ENCODE measurements around the gene ACAP2.
"Not testable (repeated sequence)": the region's sequence is repeated elsewhere in the genome, so short reads cannot be mapped to it uniquely, and the experiment has no call there.

ACAP2 gene

DNA sequence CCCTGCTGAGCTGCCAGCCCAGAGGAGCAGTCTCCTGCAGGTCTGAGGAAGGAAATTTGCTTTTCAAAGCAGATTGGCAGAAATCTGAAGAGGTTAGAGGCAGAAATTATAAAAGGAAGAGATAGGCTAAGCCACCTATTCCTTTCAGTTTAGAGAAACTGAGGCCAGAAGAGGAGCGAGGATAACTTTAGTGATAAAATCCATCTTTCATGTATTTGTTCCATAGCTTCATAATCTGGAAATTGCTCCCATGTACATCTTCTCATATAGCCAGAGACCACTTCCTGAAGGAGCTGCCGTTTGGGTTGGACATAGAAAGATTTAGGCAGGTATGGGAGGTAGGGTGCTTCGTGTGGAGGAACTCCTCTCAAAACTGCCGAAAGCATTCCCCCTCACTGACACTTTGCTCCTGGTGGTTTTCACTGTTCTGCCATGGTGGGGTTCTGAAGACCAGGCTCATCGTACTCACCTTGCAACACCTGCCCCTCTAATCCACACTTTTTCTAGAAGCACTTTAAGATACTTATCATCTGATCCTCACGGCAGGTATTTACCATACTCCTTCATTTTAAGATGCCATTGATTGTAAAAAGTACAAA lies 670 bp upstream of the ACAP2 start:
- no peak for DNase-seq (ENCODE audit: low read depth)

DNA sequence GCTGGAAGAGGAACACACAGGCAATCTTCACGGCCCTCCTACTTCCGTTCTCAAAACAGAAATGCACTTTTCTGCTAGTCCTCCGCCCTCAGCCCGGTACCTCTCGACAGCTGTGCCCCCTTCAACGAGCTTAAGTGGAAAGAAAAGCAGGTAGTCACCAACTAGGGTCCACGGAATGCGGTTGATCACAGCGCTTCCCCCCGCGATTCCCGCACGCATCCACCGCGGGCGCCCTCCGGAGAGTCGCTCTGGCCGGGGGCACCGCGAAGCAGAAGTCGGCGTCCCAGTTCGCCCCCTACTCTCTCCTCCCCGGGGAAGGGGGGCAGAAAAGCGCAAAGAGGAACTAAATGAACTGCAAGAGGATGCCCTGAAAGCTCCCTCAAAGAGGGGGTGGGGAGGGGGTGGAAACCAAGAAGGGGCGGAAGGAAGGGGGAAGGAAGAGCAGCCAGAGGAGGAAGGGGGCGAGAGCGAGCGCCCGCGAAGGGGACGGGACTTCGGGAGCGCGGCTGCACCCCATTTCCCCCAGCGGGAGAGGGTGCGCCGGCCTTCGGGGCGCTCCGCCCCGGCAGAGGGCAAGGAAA lies 738 bp downstream of the ACAP2 start:
- DNase-seq (ENCODE audit: low read depth) = peak; percentile 40

GRCh38 chr3:195441476-195441991 lies 1.3 kb downstream of the ACAP2 start:
- DNase-seq (ENCODE audit: low read depth) = no peak

- DNase-seq (ENCODE audit: low read depth) = no peak
These were observed 1.8 kb downstream of the ACAP2 start for GRCh38 chr3:195441051-195441450.

- no peak for DNase-seq (ENCODE audit: low read depth)
These were observed 2.4 kb downstream of the ACAP2 start for GRCh38 chr3:195440379-195440778.

DNA sequence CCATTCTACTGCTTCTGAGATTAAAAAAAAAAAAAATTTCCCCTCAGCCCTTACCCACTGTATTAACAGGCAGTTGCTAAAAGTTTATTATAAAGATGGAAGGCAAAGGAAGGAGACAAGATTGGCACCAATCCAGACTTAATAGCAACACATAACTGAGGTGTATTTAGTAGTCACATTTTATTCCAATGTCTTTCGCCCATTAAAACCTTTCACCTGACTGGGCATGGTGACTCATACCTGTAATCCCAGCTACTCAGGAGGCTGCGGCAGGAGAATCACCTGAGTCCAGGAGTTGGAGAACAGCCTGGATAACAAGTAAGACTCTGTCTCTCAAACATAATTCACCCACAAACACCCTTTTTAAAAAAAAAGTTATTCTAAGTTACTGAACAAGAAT lies 4.4 kb downstream of the ACAP2 start:
- no peak for DNase-seq (ENCODE audit: low read depth)

DNA sequence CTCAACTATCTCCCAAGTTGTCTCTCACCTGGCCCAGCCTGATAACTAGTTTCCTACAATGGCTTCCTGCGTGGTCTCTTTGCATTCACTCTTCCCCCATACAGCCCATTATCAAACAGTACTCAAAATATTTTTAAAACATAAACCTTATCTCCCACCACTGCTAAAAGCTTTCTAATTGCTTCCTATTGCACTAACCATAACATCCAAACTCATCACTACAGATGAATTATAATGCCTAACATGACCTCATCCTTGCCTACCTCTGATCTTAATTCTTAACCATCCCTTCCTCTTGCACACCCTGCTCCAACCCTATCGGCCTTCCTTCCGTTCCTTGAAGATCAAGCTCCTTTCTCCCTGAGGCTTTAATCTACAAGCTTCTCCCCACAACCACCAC lies 17.0 kb downstream of the ACAP2 start:
- no peak for DNase-seq (ENCODE audit: low read depth)

DNA sequence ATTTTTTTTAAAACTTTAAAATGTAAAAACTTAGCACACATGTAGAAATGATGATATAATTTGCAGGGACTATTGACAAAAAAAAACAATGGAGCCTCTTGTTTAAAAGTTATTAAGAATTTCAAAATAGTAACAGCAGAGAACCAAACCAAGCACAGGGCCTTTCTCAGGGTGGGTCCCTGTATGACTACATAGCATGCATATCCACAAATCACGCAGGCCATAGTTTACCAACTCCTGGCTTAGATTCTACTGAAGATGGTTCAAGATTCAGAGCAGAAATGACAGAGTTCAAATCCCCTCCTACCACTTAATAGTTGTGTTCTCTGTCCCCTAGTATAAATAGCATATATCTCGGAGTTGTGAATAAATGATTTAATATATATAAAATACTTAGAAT lies 19.0 kb downstream of the ACAP2 start:
- DNase-seq (ENCODE audit: low read depth) = no peak

DNA sequence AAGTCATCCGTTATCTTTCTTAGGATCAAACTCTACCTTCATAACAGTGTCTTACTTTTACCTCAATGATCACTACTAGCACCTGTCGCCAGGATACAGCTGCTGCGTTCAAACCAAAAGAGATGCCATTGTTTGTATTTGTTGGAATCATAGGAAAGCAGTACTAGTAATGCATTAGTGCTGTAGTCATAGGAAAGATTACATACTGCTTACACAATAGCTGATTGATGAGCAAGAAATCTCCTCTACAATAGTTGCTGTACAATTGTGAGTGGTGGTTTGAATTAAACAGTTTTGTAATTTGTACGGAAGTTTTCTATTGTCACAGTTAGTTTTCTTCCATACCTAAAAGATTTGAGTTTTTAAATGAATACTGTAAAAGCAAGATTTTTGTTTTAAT lies 21.4 kb downstream of the ACAP2 start:
- no peak for DNase-seq (ENCODE audit: low read depth)

GRCh38 chr3:195416795-195417194 lies 26.0 kb downstream of the ACAP2 start:
- DNase-seq (ENCODE audit: low read depth) = no peak

GRCh38 chr3:195411836-195412235 lies 31.0 kb downstream of the ACAP2 start:
- no peak for DNase-seq (ENCODE audit: low read depth)

- DNase-seq (ENCODE audit: low read depth) = no peak
These were observed 32.3 kb downstream of the ACAP2 start for GRCh38 chr3:195410546-195410945.

- no peak for DNase-seq (ENCODE audit: low read depth)
These were observed 35.0 kb downstream of the ACAP2 start for GRCh38 chr3:195407531-195408409.

- no peak for DNase-seq (ENCODE audit: low read depth)
These were observed 37.2 kb downstream of the ACAP2 start for GRCh38 chr3:195405651-195406050.

GRCh38 chr3:195403841-195404408 lies 38.9 kb downstream of the ACAP2 start:
- DNase-seq (ENCODE audit: low read depth) = no peak

- DNase-seq (ENCODE audit: low read depth) = no peak
These were observed 39.6 kb downstream of the ACAP2 start for GRCh38 chr3:195403244-195403643.

GRCh38 chr3:195401943-195402342 lies 40.9 kb downstream of the ACAP2 start:
- no peak for DNase-seq (ENCODE audit: low read depth)

- not testable (repeated sequence) for DNase-seq (ENCODE audit: low read depth)
These were observed 44.4 kb downstream of the ACAP2 start for GRCh38 chr3:195398460-195398859.

GRCh38 chr3:195397524-195397923 lies 45.3 kb downstream of the ACAP2 start:
- DNase-seq (ENCODE audit: low read depth) = no peak

DNA sequence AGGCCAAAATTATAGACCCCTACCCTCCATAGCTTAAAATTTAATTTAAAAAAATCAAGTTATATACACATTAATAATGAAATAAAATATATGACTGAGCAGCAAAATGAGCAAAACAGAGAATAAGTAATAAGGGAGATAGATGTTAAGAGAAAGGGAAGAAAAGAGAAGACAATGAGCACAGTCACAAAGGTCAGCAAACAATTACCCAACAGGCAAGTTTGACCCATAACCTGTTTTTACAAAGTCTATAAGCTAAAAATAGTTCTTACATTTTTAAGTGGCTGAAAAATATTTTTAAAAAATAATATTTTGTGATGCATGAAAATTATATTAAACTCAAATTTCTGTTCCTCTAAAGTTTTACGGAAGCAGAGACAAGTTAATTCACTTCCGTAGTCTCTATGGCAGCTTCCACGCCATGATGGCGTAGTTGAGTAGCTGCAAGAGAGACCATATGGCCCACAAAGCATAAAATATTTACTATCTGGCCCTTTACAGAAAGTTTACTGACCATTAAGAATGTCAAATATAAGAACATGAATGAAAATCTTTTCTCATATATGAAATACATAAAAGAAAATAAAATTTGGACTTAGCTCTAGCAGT lies 47.5 kb downstream of the ACAP2 start:
- DNase-seq (ENCODE audit: low read depth) = no peak

DNA sequence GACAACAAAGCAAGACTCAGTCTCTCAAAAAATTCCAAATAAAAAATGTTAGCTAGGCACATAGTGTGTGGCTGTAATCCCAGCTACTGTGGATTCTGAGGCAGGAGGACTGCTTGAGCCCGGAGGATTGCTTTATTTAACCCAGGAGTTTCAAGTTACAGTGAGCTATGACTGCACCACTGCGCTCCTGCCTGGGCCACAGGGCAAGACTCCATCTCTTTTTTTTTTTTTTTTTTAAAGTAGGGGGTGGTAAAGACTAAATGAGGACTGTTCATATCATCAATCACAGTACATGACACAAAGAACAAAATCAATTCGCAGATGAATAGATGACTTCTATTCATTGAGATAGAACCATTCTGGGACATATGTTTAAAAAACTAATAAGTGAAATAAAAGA lies 48.1 kb downstream of the ACAP2 start:
- no peak for DNase-seq (ENCODE audit: low read depth)

GRCh38 chr3:195394024-195394423 lies 48.8 kb downstream of the ACAP2 start:
- DNase-seq (ENCODE audit: low read depth) = no peak

Measured in stimulated activated CD8-positive, alpha-beta memory T cell treated with anti-CD3 and anti-CD28 coated beads, Interleukin-4, amount 100 ng/mL, for 24 hours (primary cell).